Smooth muscle cell (in vitro differentiated cells): ENCODE data around the gene PSG6. TPM values are rescaled to one million over a fixed set of nuclear protein-coding genes. Genes with fewer than 3 reads are reported as not detected.

Experiments
- polyA plus RNA-seq: library from polyadenylated mRNA; unstranded; fragments of >200 nt; fragmentation: Nextera tagmentation; extraction: Ambion mirVana; gene quantifications from 2 replicates; pipeline ENCODE4 v1.2.1, GENCODE V29; 2016
- total RNA-seq: library from RNA; depleted of rRNA; stranded (reverse); fragments of >200 nt; gene quantifications from 2 replicates; pipeline ENCODE4 v1.2.3, GENCODE V29; 2014

The PSG6 gene
- total and polyA plus RNA-seq, 2 experiments from 2014 or later: not detected

Other genes starting within 250 kb of the PSG6 start
- not detected in 2 replicates for gene PSG3, start 177.4 kb downstream of the PSG6 start, total RNA-seq
- gene PSG3, start 177.4 kb downstream of the PSG6 start, polyA plus RNA-seq: not detected in 2 replicates
- not detected in 2 replicates for gene PSG8, start 152.2 kb downstream of the PSG6 start, total RNA-seq
- gene PSG8, start 152.2 kb downstream of the PSG6 start, polyA plus RNA-seq: not detected in 2 replicates
- not detected in 2 replicates for gene PSG1, start 38.2 kb downstream of the PSG6 start, total RNA-seq
- not detected in 2 replicates for gene PSG1, start 38.2 kb downstream of the PSG6 start, polyA plus RNA-seq
- not detected in 2 replicates for gene PSG7, start 19.3 kb upstream of the PSG6 start, total RNA-seq
- not detected in 2 replicates for gene PSG7, start 19.3 kb upstream of the PSG6 start, polyA plus RNA-seq
- gene PSG11, start 108.6 kb upstream of the PSG6 start, total RNA-seq: not detected in 2 replicates
- gene PSG11, start 108.6 kb upstream of the PSG6 start, polyA plus RNA-seq: not detected in 2 replicates
- not detected in 2 replicates for gene PSG2, start 164.8 kb upstream of the PSG6 start, total RNA-seq
- not detected in 2 replicates for gene PSG2, start 164.8 kb upstream of the PSG6 start, polyA plus RNA-seq